Chondrocyte (in vitro differentiated cells): ENCODE results near the gene PRCD. TPM values are rescaled to one million over a fixed set of nuclear protein-coding genes. Genes with fewer than 3 reads are reported as not detected.
"Not testable (repeated sequence)": the region's sequence is repeated elsewhere in the genome, so short reads cannot be mapped to it uniquely, and the experiment has no call there.

Experiments used
- DNase-seq: peaks from one replicate; pipeline ENCODE4 v3.0.0; 2021; ENCODE audit warnings: mixed read lengths, low spot score
- H3K27ac Mint-ChIP-seq: one replicate; pipeline ENCODE4 v1.8.0; 2021; ENCODE audit warnings: mild to moderate bottlenecking, moderate library complexity, mixed read lengths; ENCODE audit not compliant: unreplicated experiment
- H3K27me3 Mint-ChIP-seq: 2 replicates; pipeline ENCODE4 v1.8.0; 2021; ENCODE audit warnings: low read depth, mixed read lengths
- H3K36me3 Mint-ChIP-seq: 2 replicates; pipeline ENCODE4 v1.8.0; 2021; ENCODE audit warnings: low read depth, mixed read lengths
- H3K4me1 Mint-ChIP-seq: 2 replicates; pipeline ENCODE4 v1.8.0; 2021; ENCODE audit warnings: low read depth, mild to moderate bottlenecking, mixed read lengths
- H3K4me3 Mint-ChIP-seq: one replicate; pipeline ENCODE4 v1.8.0; 2021; ENCODE audit warnings: mild to moderate bottlenecking, moderate library complexity, mixed read lengths; ENCODE audit not compliant: unreplicated experiment
- H3K9me3 Mint-ChIP-seq: 2 replicates; pipeline ENCODE4 v1.8.0; 2021; ENCODE audit warnings: low read depth, mixed read lengths
- CTCF ChIP-seq: fragments of 200-600 bp; sonication (generic); IDR thresholded peaks from 2 replicates; pipeline ENCODE4 v1.5.0; 2021; ENCODE audit warnings: antibody characterized with exemption, mild to moderate bottlenecking, moderate library complexity
- total RNA-seq: library from RNA; stranded (reverse); gene quantifications from 3 replicates; pipeline ENCODE4 v1.2.1, GENCODE V29; 2021

The PRCD gene
- total RNA-seq, 1 donor from 2014 or later = 0.55 TPM

- DNase-seq = peak; percentile 86
- Mint-ChIP-seq H3K4me1 (peaks cover 38% of the 10 kb centered on the region), H3K36me3 (no peaks in the 10 kb centered on the region), H3K9me3 (no peaks in the 10 kb centered on the region), H3K4me3 (no peak overlapping the region), H3K27ac (peak overlapping the region; percentile 91), H3K27me3 (no peaks in the 10 kb centered on the region)
- no peak for TF ChIP-seq CTCF
Measured at GRCh38 chr17:76530811-76531485, 8.9 kb upstream of the PRCD start.

GRCh38 chr17:76531486-76532038, 8.3 kb upstream of the PRCD start:
- Mint-ChIP-seq H3K36me3 (no peaks in the 10 kb centered on the region), H3K9me3 (no peaks in the 10 kb centered on the region), H3K27ac (no peak overlapping the region), H3K4me1 (peaks cover 38% of the 10 kb centered on the region), H3K4me3 (no peak overlapping the region), H3K27me3 (no peaks in the 10 kb centered on the region)
- no peak for TF ChIP-seq CTCF
- DNase-seq = no peak

- H3K27ac Mint-ChIP-seq = no peak overlapping the region
- DNase-seq = no peak
- H3K4me3 Mint-ChIP-seq = no peak overlapping the region
Measured at GRCh38 chr17:76532072-76532651, 7.7 kb upstream of the PRCD start.

GRCh38 chr17:76533640-76534359, 6.0 kb upstream of the PRCD start:
- DNase-seq = peak; percentile 22
- H3K4me3 Mint-ChIP-seq, H3K27me3 Mint-ChIP-seq, H3K36me3 Mint-ChIP-seq, H3K9me3 Mint-ChIP-seq, H3K27ac Mint-ChIP-seq: not testable (repeated sequence)
- H3K4me1 Mint-ChIP-seq = peaks cover 23% of the 10 kb centered on the region

More at GRCh38 chr17:76532072-76532651, 7.7 kb upstream of the PRCD start:
- Mint-ChIP-seq H3K36me3 (no peaks in the 10 kb centered on the region), H3K4me1 (peaks cover 37% of the 10 kb centered on the region), H3K9me3 (no peaks in the 10 kb centered on the region), H3K27me3 (no peaks in the 10 kb centered on the region)
- no peak for TF ChIP-seq CTCF

- no peak for TF ChIP-seq CTCF
- no peak overlapping the region for H3K27ac Mint-ChIP-seq
- no peak overlapping the region for H3K4me3 Mint-ChIP-seq
- no peaks in the 10 kb centered on the region for H3K27me3 Mint-ChIP-seq
- H3K9me3 Mint-ChIP-seq = no peaks in the 10 kb centered on the region
- H3K4me1 Mint-ChIP-seq = peaks cover 11% of the 10 kb centered on the region
- DNase-seq = no peak
- no peaks in the 10 kb centered on the region for H3K36me3 Mint-ChIP-seq
Measured at GRCh38 chr17:76534831-76535732, 4.8 kb upstream of the PRCD start.
